Neural cell (in vitro differentiated cells): ENCODE measurements around the gene HAGHL. TPM values are rescaled to one million over a fixed set of nuclear protein-coding genes. Genes with fewer than 3 reads are reported as not detected.

Experiments used
- H2AFZ ChIP-seq: fragments of 200-600, 300-800 bp; sonication (generic), shearing (Covaris generic); 2 replicates; pipeline ENCODE4 v1.6.0; 2014; ENCODE audit warnings: low read depth, mild to moderate bottlenecking, antibody characterized with exemption, low read length, moderate library complexity
- H3F3A ChIP-seq: fragments of 200-600 bp; shearing (Covaris generic); 2 replicates; pipeline ENCODE4 v1.6.1; 2016; ENCODE audit warnings: mild to moderate bottlenecking, moderate library complexity, mixed read lengths, antibody characterized with exemption, low read length; ENCODE audit not compliant: insufficient read depth, poor library complexity, severe bottlenecking
- H3K27ac ChIP-seq: fragments of 200-600, 300-800 bp; sonication (generic), shearing (Covaris generic); 2 replicates; pipeline ENCODE4 v1.5.1; 2014; ENCODE audit warnings: mild to moderate bottlenecking, low read length, moderate library complexity
- H3K27me3 ChIP-seq: fragments of 300-800, 200-600 bp; sonication (generic), shearing (Covaris generic); 2 replicates; pipeline ENCODE4 v1.6.0; 2014; ENCODE audit warnings: mild to moderate bottlenecking, low read depth, low read length, moderate library complexity; ENCODE audit not compliant: insufficient read depth
- H3K36me3 ChIP-seq: fragments of 300-800, 200-600 bp; sonication (generic), shearing (Covaris generic); 2 replicates; pipeline ENCODE4 v1.5.1; 2014; ENCODE audit warnings: mild to moderate bottlenecking, antibody characterized with exemption, low read length, moderate library complexity; ENCODE audit not compliant: insufficient read depth
- H3K4me2 ChIP-seq: fragments of 300-800, 200-600 bp; sonication (generic), shearing (Covaris generic); 2 replicates; pipeline ENCODE4 v1.6.0; 2014; ENCODE audit warnings: mild to moderate bottlenecking, low read length
- H3K4me3 ChIP-seq: fragments of 300-800, 200-600 bp; sonication (generic), shearing (Covaris generic); 2 replicates; pipeline ENCODE4 v1.5.1; 2014; ENCODE audit warnings: mild to moderate bottlenecking, low read length, moderate library complexity
- H3K79me2 ChIP-seq: fragments of 200-600 bp; shearing (Covaris generic); replicated peaks from 2 replicates; pipeline ENCODE4 v1.6.0; 2014; ENCODE audit warnings: mild to moderate bottlenecking, low read length, moderate library complexity; ENCODE audit not compliant: insufficient read depth
- H3K9ac ChIP-seq: fragments of 300-800, 200-600 bp; sonication (generic), shearing (Covaris generic); 2 replicates; pipeline ENCODE4 v1.6.1; 2016; ENCODE audit warnings: mild to moderate bottlenecking, low read length, mixed read lengths
- H3K9me2 ChIP-seq: fragments of 200-600 bp; shearing (Covaris generic); 2 replicates; pipeline ENCODE4 v1.6.1; 2016; ENCODE audit warnings: mild to moderate bottlenecking, low read length, mixed read lengths; ENCODE audit not compliant: insufficient read depth
- H3K9me3 ChIP-seq: fragments of 200-600, 300-800 bp; sonication (generic), shearing (Covaris generic); 2 replicates; pipeline ENCODE4 v1.6.1; 2016; ENCODE audit warnings: mild to moderate bottlenecking, mixed run types, low read length, moderate library complexity, mixed read lengths
- H4K20me1 ChIP-seq: fragments of 200-600 bp; shearing (Covaris generic); 2 replicates; pipeline ENCODE4 v1.6.1; 2016; ENCODE audit warnings: mild to moderate bottlenecking, mixed run types; ENCODE audit not compliant: insufficient read depth
- CTCF ChIP-seq: fragments of 450-650 bp; IDR thresholded peaks from 2 replicates; pipeline ENCODE4 v1.5.1; 2014; ENCODE audit warnings: antibody characterized with exemption, mild to moderate bottlenecking, moderate library complexity; ENCODE audit not compliant: poor library complexity, severe bottlenecking
- EP300 ChIP-seq: fragments of 450-650 bp; conservative IDR thresholded peaks from 2 replicates; pipeline ENCODE4 v1.6.1; 2014; ENCODE audit warnings: antibody characterized with exemption, mild to moderate bottlenecking, moderate library complexity; ENCODE audit not compliant: poor library complexity, severe bottlenecking
- EZH2 ChIP-seq: fragments of 200-600, 300-800 bp; shearing (Covaris generic), sonication (generic); IDR thresholded peaks from 2 replicates; pipeline ENCODE4 v1.6.1; 2014; ENCODE audit warnings: antibody characterized with exemption, low read length, borderline replicate concordance, mild to moderate bottlenecking; ENCODE audit not compliant: insufficient read depth, poor library complexity, severe bottlenecking
- MXI1 ChIP-seq: fragments of 450-650 bp; conservative IDR thresholded peaks from 2 replicates; pipeline ENCODE4 v1.6.1; 2014; ENCODE audit warnings: antibody characterized with exemption, mild to moderate bottlenecking; ENCODE audit not compliant: poor library complexity, severe bottlenecking
- POLR2AphosphoS5 ChIP-seq: IDR thresholded peaks from 2 replicates; pipeline ENCODE4 v1.6.1; 2012
- RAD21 ChIP-seq: fragments of 450-650 bp; conservative IDR thresholded peaks from 2 replicates; pipeline ENCODE4 v1.6.1; 2014; ENCODE audit warnings: antibody characterized with exemption, mild to moderate bottlenecking, moderate library complexity
- REST ChIP-seq: IDR thresholded peaks from 2 replicates; pipeline ENCODE4 v1.6.1; 2012; ENCODE audit warnings: borderline replicate concordance
- SMC3 ChIP-seq: fragments of 450-650 bp; conservative IDR thresholded peaks from 2 replicates; pipeline ENCODE4 v1.6.1; 2014; ENCODE audit warnings: antibody characterized with exemption, mild to moderate bottlenecking, moderate library complexity; ENCODE audit not compliant: poor library complexity
- TAF1 ChIP-seq: IDR thresholded peaks from 2 replicates; pipeline ENCODE4 v1.6.1; 2012; ENCODE audit warnings: low read depth
- polyA plus RNA-seq: library from polyadenylated mRNA; depleted of rRNA; stranded (reverse); fragments of >200 nt; gene quantifications from 2 replicates; pipeline ENCODE4 v1.2.3, GENCODE V29; 2014
- small RNA-seq, 3 experiments: library from RNA; depleted of rRNA; stranded (forward); fragments of <200 nt; gene quantifications; one replicate each; pipeline ENCODE3, GENCODE V24; 2012

HAGHL gene
- polyA plus RNA-seq, 1 donor from 2014 or later = 28.3 TPM

- no peak for TF ChIP-seq RAD21
- TF ChIP-seq MXI1 = no peak
- no peak for TF ChIP-seq EZH2
- TF ChIP-seq CTCF = no peak
- no peak for TF ChIP-seq REST
- TF ChIP-seq TAF1 = no peak
- no peak for TF ChIP-seq POLR2AphosphoS5
- no peak for TF ChIP-seq SMC3
- TF ChIP-seq EP300 = no peak
- Histone ChIP-seq H4K20me1 (no peaks in the 10 kb centered on the region), H3K9me2 (no peaks in the 10 kb centered on the region), H3K79me2 (no peaks in the 10 kb centered on the region), H3F3A (no peaks in the 10 kb centered on the region), H3K4me3 (no peak overlapping the region), H3K27ac (no peak overlapping the region), H2AFZ (no peak overlapping the region), H3K4me2 (no peak overlapping the region), H3K9ac (no peak overlapping the region), H3K9me3 (no peaks in the 10 kb centered on the region), H3K36me3 (no peaks in the 10 kb centered on the region), H3K27me3 (no peaks in the 10 kb centered on the region)
Measured at GRCh38 chr16:778909-779527, 52.1 kb downstream of the HAGHL start.

Small RNA genes within 50 kb of the gene (small RNA-seq; reads per million reads assigned to genes)
- gene MIR662 = 0 reads per million in 3 experiments

Other genes starting within 250 kb of the HAGHL start
- gene CAPN15, start 199.4 kb upstream of the HAGHL start, polyA plus RNA-seq = 11.5 and 15.6 TPM in 2 replicates
- gene PRR35, start 166.7 kb upstream of the HAGHL start, polyA plus RNA-seq = not detected in 2 replicates
- not detected in 2 replicates for gene NHLRC4, start 160.1 kb upstream of the HAGHL start, polyA plus RNA-seq
- 69.2 and 78.8 TPM in 2 replicates for gene PIGQ, start 157.1 kb upstream of the HAGHL start, polyA plus RNA-seq
- gene RAB40C, start 137.0 kb upstream of the HAGHL start, polyA plus RNA-seq = 40.7 and 44.5 TPM in 2 replicates
- 0.43 and 1.1 TPM in 2 replicates for gene WFIKKN1, start 96.1 kb upstream of the HAGHL start, polyA plus RNA-seq
- 127 and 128 TPM in 2 replicates for gene METTL26, start 90.8 kb upstream of the HAGHL start, polyA plus RNA-seq
- 29.1 and 54.1 TPM in 2 replicates for gene MCRIP2, start 85.3 kb upstream of the HAGHL start, polyA plus RNA-seq
- 30.0 and 32.1 TPM in 2 replicates for gene WDR90, start 77.7 kb upstream of the HAGHL start, polyA plus RNA-seq
- 132 and 192 TPM in 2 replicates for gene RHOT2, start 59.0 kb upstream of the HAGHL start, polyA plus RNA-seq
- gene RHBDL1, start 51.4 kb upstream of the HAGHL start, polyA plus RNA-seq = 7.2 and 10.8 TPM in 2 replicates
- gene STUB1, start 46.7 kb upstream of the HAGHL start, polyA plus RNA-seq = 120 and 151 TPM in 2 replicates
- 44.7 and 51.6 TPM in 2 replicates for gene JMJD8, start 42.8 kb upstream of the HAGHL start, polyA plus RNA-seq
- 23.0 and 28.8 TPM in 2 replicates for gene WDR24, start 36.7 kb upstream of the HAGHL start, polyA plus RNA-seq
- 3.4 and 6.1 TPM in 2 replicates for gene FBXL16, start 21.3 kb upstream of the HAGHL start, polyA plus RNA-seq
- 37.6 and 56.1 TPM in 2 replicates for gene METRN, start 12.0 kb upstream of the HAGHL start, polyA plus RNA-seq
- gene ANTKMT, start 6.0 kb upstream of the HAGHL start, polyA plus RNA-seq = 73.4 and 98.7 TPM in 2 replicates
- 8.8 and 10.7 TPM in 2 replicates for gene CCDC78, start 663 bp upstream of the HAGHL start, polyA plus RNA-seq
- gene CIAO3, start 13.9 kb downstream of the HAGHL start, polyA plus RNA-seq = 57.8 and 62.4 TPM in 2 replicates
- 0.40 and 0.63 TPM in 2 replicates for gene MSLN, start 33.6 kb downstream of the HAGHL start, polyA plus RNA-seq
- gene RPUSD1, start 61.3 kb downstream of the HAGHL start, polyA plus RNA-seq = 42.4 and 44.8 TPM in 2 replicates
- 25.7 and 31.2 TPM in 2 replicates for gene CHTF18, start 61.5 kb downstream of the HAGHL start, polyA plus RNA-seq
- gene GNG13, start 73.6 kb downstream of the HAGHL start, polyA plus RNA-seq = not detected in 2 replicates
- gene LMF1, start 243.9 kb downstream of the HAGHL start, polyA plus RNA-seq = 9.2 and 16.2 TPM in 2 replicates